ENCODE measurements around the gene ADGRL4.
A peak's percentile ranks its signal among the peaks of the same experiment; 100 is the strongest.

The ADGRL4 gene

DNA sequence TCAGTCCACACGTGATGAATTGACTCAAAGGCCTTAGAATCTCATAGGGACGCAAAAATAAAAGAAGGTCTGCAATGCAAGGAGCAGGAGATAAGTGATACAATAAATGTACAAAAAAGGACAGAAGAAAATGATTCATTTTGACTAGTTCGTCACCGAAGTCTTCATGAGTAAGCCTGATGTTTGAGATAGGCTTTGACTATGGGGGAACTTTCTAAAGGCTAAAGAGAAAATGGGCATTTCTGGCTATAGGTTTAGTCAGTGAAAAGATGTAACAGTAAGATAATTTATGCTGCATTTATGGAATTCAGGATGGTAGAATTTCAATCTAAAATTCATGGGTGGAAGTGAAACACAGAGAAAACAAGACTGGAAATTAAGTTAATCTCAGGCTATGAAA lies 163.0 kb downstream of the ADGRL4 start:
- intact Hi-C loops (cut with DNase I): no loop called here
- no peak for DNase-seq

DNA sequence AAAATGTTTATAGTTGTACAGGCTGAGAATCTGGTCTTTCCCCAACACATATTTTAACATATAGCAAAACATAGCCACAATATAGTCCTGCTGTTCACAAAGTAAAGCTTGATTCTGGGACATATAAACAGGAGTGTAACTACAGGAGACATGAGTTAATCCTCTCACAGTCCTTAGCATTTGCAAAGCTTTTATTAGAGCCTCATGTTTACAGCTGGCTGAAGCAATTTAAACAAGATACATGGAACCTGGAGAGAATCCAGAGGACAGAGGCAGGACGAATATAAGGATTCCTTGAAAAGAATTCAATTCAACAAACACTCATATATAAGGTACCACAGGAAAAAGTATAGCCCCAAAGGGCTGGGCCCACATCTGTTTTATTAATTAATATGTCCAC lies 163.4 kb downstream of the ADGRL4 start:
- no peak for DNase-seq
- intact Hi-C loops (cut with DNase I): no loop called here

DNA sequence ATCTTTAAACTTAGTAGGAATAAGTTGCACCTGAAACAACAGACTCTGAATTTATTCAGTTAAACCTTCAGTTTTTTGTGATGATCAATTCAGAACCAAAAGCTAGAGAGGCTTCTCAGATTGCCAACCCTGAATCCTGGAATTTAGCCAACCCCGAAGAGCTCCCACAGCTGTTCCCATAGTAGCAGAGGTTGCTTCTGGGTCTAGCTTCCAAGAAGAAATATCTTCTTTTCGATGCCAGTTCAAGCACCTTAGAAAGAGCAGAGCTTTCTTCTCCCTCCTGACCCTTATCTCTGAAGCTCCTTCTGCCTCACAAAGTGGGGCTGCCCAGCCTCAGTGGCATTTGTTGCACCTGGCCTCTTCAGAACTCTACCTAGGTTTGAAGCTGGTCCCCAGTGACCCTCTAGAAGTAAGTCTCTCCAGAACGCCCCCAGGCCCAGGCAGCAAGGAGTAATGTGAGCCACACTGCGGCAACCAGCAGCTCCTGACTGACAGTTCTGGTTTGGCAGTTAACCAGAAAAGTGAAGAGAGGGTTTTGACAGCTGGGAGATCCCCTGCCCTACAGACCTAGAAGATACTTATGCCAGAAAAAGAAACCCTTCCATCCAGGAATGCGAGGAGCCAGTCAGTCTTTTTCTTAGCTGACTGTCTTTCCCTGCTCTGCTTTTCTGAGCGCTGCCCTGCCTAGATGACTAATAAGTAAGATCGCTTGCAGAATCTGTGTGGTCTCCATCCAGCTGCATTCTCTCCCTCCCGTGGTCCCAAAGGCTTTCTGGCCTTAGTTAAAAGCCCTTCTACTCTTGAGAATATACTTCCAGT lies 165.9 kb downstream of the ADGRL4 start:
- intact Hi-C loops (cut with DNase I): no loop called here
- peak in 13 of 42 donors; percentile 4 to 26 (median 13) for DNase-seq
